Endothelial cell of umbilical vein (primary cell): ENCODE data around the gene SLC10A4. TPM values are rescaled to one million over a fixed set of nuclear protein-coding genes. Genes with fewer than 3 reads are reported as not detected.

ENCODE experiments used
- BruUV-seq: library from RNA; stranded (reverse); fragments of 400-500 nt; replicated peaks from 2 replicates; lab custom pipeline; 2021; lab: Mats Ljungman, UMichigan
- CTCF ChIA-PET: fragments of 300-600, 350-600 bp; sonication (Branson Sonifier 250); formaldehyde crosslinking; loops from one replicate; lab custom pipeline; 2021; ENCODE audit warnings: antibody characterized with exemption, inconsistent platforms; lab: Charles Lee
- POLR2A ChIA-PET: fragments of 300-600, 350-600 bp; sonication (Branson Sonifier 250); formaldehyde crosslinking; loops from one replicate; lab custom pipeline; 2021; ENCODE audit warnings: antibody characterized with exemption, inconsistent platforms; lab: Charles Lee
- DNase-seq: peaks from one replicate; pipeline ENCODE4 v3.0.0-alpha.2; 2011; ENCODE audit warnings: low read depth, low spot score
- FAIRE-seq: peaks from 2 replicates; lab custom pipeline; 2011; peaks lifted over from hg19 to GRCh38; lab: Jason Lieb, UNC
- H2AFZ ChIP-seq: 2 replicates; pipeline ENCODE4 v1.6.0; 2012; ENCODE audit warnings: low read depth, low read length, control low read depth, inconsistent platforms
- H3K27ac ChIP-seq: 2 replicates; pipeline ENCODE4 v1.5.1; 2011; ENCODE audit warnings: low read depth, mild to moderate bottlenecking, control low read depth, low read length, moderate library complexity; ENCODE audit not compliant: insufficient read depth
- H3K27me3 ChIP-seq, 2 experiments: 2 replicates each; pipeline versions ENCODE4 v1.6.0 to v1.6.1; 2011; ENCODE audit warnings: low read length in 2 of 2, mixed read lengths in 1 of 2; ENCODE audit not compliant: control insufficient read depth in 2 of 2, insufficient read depth in 2 of 2
- H3K36me3 ChIP-seq, 2 experiments: 2 replicates in 1 of 2; 3 replicates in 1 of 2; pipeline ENCODE4 v1.5.1; 2011; ENCODE audit warnings: low read length in 2 of 2, mild to moderate bottlenecking in 1 of 2, moderate library complexity in 1 of 2; ENCODE audit not compliant: control insufficient read depth in 2 of 2, insufficient read depth in 2 of 2; ENCODE audit errors: extremely low read depth in 1 of 2
- H3K4me1 ChIP-seq: 3 replicates; pipeline ENCODE4 v1.5.1; 2011; ENCODE audit warnings: mild to moderate bottlenecking, low read length; ENCODE audit not compliant: control insufficient read depth, insufficient read depth; ENCODE audit errors: extremely low read depth
- H3K4me2 ChIP-seq: 2 replicates; pipeline ENCODE4 v1.6.1; 2011; ENCODE audit warnings: low read length, control low read depth, mixed read lengths; ENCODE audit not compliant: insufficient read depth
- H3K4me3 ChIP-seq, 3 experiments: fragments of 200-600 bp in 1 of 3; sonication (generic), shearing (Covaris generic) in 1 of 3; replicated peaks in 1 of 3; 2 replicates each; pipeline ENCODE4 v1.5.1; 2011 to 2016; ENCODE audit warnings: control low read depth in 3 of 3, low read length in 3 of 3, mild to moderate bottlenecking in 2 of 3, inconsistent platforms in 1 of 3, low read depth in 1 of 3, moderate library complexity in 1 of 3; ENCODE audit not compliant: insufficient read depth in 1 of 3
- H3K79me2 ChIP-seq: 2 replicates; pipeline ENCODE4 v1.6.0; 2012; ENCODE audit warnings: low read length, inconsistent platforms; ENCODE audit not compliant: control insufficient read depth, insufficient read depth
- H3K9ac ChIP-seq: replicated peaks from 2 replicates; pipeline ENCODE3; 2011; ENCODE audit warnings: low read length, control low read depth; ENCODE audit not compliant: insufficient read depth; ENCODE audit errors: extremely low read depth
- H3K9me1 ChIP-seq: replicated peaks from 3 replicates; pipeline ENCODE4 v1.6.0; 2011; ENCODE audit warnings: mild to moderate bottlenecking, low read length; ENCODE audit not compliant: control insufficient read depth, insufficient read depth; ENCODE audit errors: extremely low read depth
- H3K9me3 ChIP-seq: replicated peaks from 2 replicates; pipeline ENCODE4 v1.5.1; 2012; ENCODE audit warnings: low read length, inconsistent platforms; ENCODE audit not compliant: control insufficient read depth, insufficient read depth
- H4K20me1 ChIP-seq: replicated peaks from 2 replicates; pipeline ENCODE3; 2011; ENCODE audit warnings: mild to moderate bottlenecking, low read length; ENCODE audit not compliant: control insufficient read depth, insufficient read depth; ENCODE audit errors: extremely low read depth
- EZH2 ChIP-seq: IDR thresholded peaks from 2 replicates; pipeline ENCODE4 v1.6.1; 2012; ENCODE audit warnings: borderline replicate concordance, low read depth, mild to moderate bottlenecking, moderate library complexity, low read length, inconsistent platforms; ENCODE audit not compliant: severe bottlenecking
- FOS ChIP-seq: IDR thresholded peaks from 2 replicates; pipeline ENCODE4 v1.6.1; 2011; ENCODE audit warnings: mild to moderate bottlenecking, low read length, moderate library complexity, borderline replicate concordance; ENCODE audit not compliant: insufficient read depth
- GATA2 ChIP-seq: IDR thresholded peaks from 2 replicates; pipeline ENCODE4 v1.7.0; 2011; ENCODE audit warnings: low read depth, mild to moderate bottlenecking, moderate library complexity, mixed read lengths, low read length; ENCODE audit not compliant: insufficient read length, insufficient read depth
- MYC ChIP-seq: IDR thresholded peaks from one replicate; pipeline ENCODE4 v1.6.1; 2011; ENCODE audit warnings: mild to moderate bottlenecking, low read depth, low read length
- dilution Hi-C: fragments of 300-500 bp; cut with MboI; formaldehyde crosslinking; loops from one replicate; pipeline ENCODE4 v1.15.0; 2019; ENCODE audit warnings: low sequenced_read_pairs; ENCODE audit not compliant: extremely low pct_ligation_motif_present
- intact Hi-C: fragments of 100-400 bp; cut with micrococcal nuclease; formaldehyde crosslinking; loops from one replicate; pipeline ENCODE4 v1.10.0; 2022
- polyA plus RNA-seq, 4 experiments: library from polyadenylated mRNA; depleted of rRNA in 3 of 4; stranded (reverse) in 3 of 4; unstranded in 1 of 4; fragments of >200 nt; gene quantifications; 2 replicates each; pipeline versions ENCODE4 v1.2.1 to v1.2.3, GENCODE V29; 2011 to 2012; ENCODE audit warnings: missing spikeins in 1 of 4
- total RNA-seq: library from RNA; stranded (reverse); gene quantifications from 2 replicates; pipeline ENCODE4 v1.2.3, GENCODE V29; 2021

The SLC10A4 gene
- total and polyA plus RNA-seq, 2 donors (not counting 3 experiments of a cell fraction or from before 2014, with no cell fraction given) = 0.06 TPM; not detected in 1

GRCh38 chr4:48490012-48490679 is 7.0 kb downstream of the SLC10A4 start, which contains the start of gene ZAR1:
Gene ZAR1, plus strand, starts transcription at chr4:48490252. Its CDS starts 40 bp downstream, at chr4:48490292.
- POLR2A ChIA-PET = no interaction called here

GRCh38 chr4:48490680-48491513 is 7.8 kb downstream of the SLC10A4 start:
- Histone ChIP-seq H4K20me1 (no peaks in the 10 kb centered on the region), H2AFZ (peak overlapping the region; percentile 47), H3K27ac (no peak overlapping the region), H3K27me3 (peaks cover 35 to 68% of the 10 kb centered on the region in 2 experiments), H3K4me3 (no peak overlapping the region), H3K36me3 (no peaks in the 10 kb centered on the region), H3K4me1 (peaks cover 4% of the 10 kb centered on the region), H3K9me3 (no peaks in the 10 kb centered on the region), H3K4me2 (peak overlapping the region; percentile 9), H3K9ac (no peak overlapping the region), H3K79me2 (no peaks in the 10 kb centered on the region), H3K9me1 (no peaks in the 10 kb centered on the region)
- ChIA-PET POLR2A (no interaction called here), CTCF (interaction anchor here (0.9 kb wide), 1 partner anchor 15 kb away, joined by 4 read pairs; no protein-coding TSS in a partner anchor)
- TF ChIP-seq EZH2 (peak; percentile 60), MYC (no peak)
- dilution Hi-C loops = no loop called here
- intact Hi-C loops = no loop called here
- BruUV-seq = no TSS peak
- FAIRE-seq = no peak
- DNase-seq = no peak

More at GRCh38 chr4:48490012-48490679, 7.0 kb downstream of the SLC10A4 start, which contains the start of gene ZAR1:
- Histone ChIP-seq H3K36me3 (no peaks in the 10 kb centered on the region), H3K4me2 (peak within 1 kb of the TSS; percentile 17), H3K9me1 (no peaks in the 10 kb centered on the region), H3K79me2 (no peaks in the 10 kb centered on the region), H4K20me1 (no peaks in the 10 kb centered on the region), H3K27me3 (peaks cover 35 to 75% of the 10 kb centered on the region in 2 experiments), H3K27ac (no peak within 1 kb of the TSS), H3K4me3 (no peak within 1 kb of the TSS), H3K9me3 (no peaks in the 10 kb centered on the region), H3K9ac (no peak within 1 kb of the TSS), H3K4me1 (peaks cover 4% of the 10 kb centered on the region), H2AFZ (peak within 1 kb of the TSS; percentile 47)
- intact Hi-C loops = no loop called here
- FAIRE-seq = no peak
- no peak for DNase-seq
- BruUV-seq = no TSS peak
- CTCF ChIA-PET = no interaction called here
- dilution Hi-C loops = no loop called here
- no peak for TF ChIP-seq GATA2
- TF ChIP-seq EZH2 = peak; percentile 97
- TF ChIP-seq FOS = no peak
